T47D (cell line): Measurements from ENCODE around the gene IMPACT.
A peak's percentile ranks its signal among the peaks of the same experiment; 100 is the strongest.

Experiments
- DNase-seq, 2 experiments: peaks; one replicate each; pipeline versions ENCODE4 v3.0.0 to v3.0.0-alpha.2; 2011 to 2012; ENCODE audit warnings: low read depth in 1 of 2, low spot score in 1 of 2
- JUND ChIP-seq: IDR thresholded peaks from 2 replicates; pipeline ENCODE4 v1.6.1; 2012; ENCODE audit warnings: low read depth
- in situ Hi-C: cut with HindIII; loops from 2 replicates; pipeline ENCODE4 v1.10.0; 2016; ENCODE audit warnings: low sequenced_read_pairs, low pct_unique_long_range_greater_than_20kb

IMPACT gene

GRCh38 chr18:24470805-24471204 is 44.3 kb downstream of the IMPACT start:
- in situ Hi-C loops: no loop called here
- no peak for DNase-seq
- no peak for TF ChIP-seq JUND

GRCh38 chr18:24472591-24472990 is 46.1 kb downstream of the IMPACT start:
- DNase-seq: no peak
- in situ Hi-C loops: no loop called here
- TF ChIP-seq JUND: no peak

DNA sequence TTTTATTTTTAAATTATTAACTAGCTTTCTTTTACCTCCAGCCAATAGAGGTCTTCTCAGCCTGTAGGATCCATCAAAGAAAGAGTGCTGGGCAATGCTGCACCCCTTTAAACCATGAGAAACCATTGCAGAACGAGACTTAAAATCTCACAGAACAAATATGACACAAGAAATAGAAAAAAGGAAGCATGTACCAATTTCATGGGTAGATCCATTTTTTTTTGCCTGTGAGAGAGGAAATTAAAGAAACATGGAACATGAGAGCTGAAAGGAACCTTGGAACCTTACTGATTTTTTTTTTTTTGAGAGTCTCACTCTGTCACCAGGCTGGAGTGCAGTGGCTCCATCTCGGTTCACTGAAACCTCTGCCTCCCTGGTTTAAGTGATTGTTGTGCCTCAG is 47.9 kb downstream of the IMPACT start:
- in situ Hi-C loops: no loop called here
- DNase-seq: no peak
- TF ChIP-seq JUND: no peak

DNA sequence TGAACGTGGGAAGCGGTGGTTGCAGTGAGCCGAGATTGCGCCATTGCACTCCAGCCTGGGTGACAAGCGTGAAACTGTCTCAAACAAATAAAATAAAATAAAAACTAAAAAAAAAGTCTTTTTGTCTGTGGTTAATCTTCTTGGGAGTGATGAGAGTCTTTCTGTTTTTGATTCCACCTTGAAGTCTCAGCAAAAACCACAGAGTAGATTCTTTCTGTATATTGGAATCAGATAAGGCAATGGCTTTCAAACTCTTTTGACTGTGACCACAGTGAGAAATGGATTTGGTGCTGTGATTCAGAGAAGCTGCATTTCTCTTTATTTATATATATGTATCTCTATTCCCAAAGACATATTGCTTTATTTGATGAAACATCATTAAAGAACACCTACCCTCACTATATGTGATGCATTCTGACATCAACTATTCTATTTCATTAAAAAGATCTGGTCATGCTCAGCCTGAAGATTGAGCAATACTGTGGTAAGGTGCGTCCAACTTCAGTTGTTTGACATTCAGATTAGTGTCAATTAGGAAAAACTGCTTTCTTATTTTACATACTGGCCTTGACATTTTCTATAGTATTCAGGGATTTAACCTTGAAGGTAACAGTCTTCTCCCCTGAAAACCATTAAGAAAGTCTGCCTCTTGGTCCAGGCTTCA is 49.6 kb downstream of the IMPACT start:
- no peak for TF ChIP-seq JUND
- in situ Hi-C loops: no loop called here
- no peak for DNase-seq

GRCh38 chr18:24479371-24479770 is 52.9 kb downstream of the IMPACT start:
- no peak for TF ChIP-seq JUND
- in situ Hi-C loops: no loop called here
- DNase-seq: no peak

GRCh38 chr18:24482821-24483220 is 56.4 kb downstream of the IMPACT start:
- no peak for TF ChIP-seq JUND
- in situ Hi-C loops: no loop called here
- no peak for DNase-seq

- no peak for DNase-seq
- in situ Hi-C loops: no loop called here
- no peak for TF ChIP-seq JUND
Measured at GRCh38 chr18:24485681-24486080, 59.2 kb downstream of the IMPACT start.

- no peak for DNase-seq
- TF ChIP-seq JUND: no peak
- in situ Hi-C loops: no loop called here
Measured at GRCh38 chr18:24486684-24487083, 60.2 kb downstream of the IMPACT start.

- in situ Hi-C loops: no loop called here
- DNase-seq: peak; percentile 14 to 43
Measured at GRCh38 chr18:24488824-24489493, 62.5 kb downstream of the IMPACT start.

DNA sequence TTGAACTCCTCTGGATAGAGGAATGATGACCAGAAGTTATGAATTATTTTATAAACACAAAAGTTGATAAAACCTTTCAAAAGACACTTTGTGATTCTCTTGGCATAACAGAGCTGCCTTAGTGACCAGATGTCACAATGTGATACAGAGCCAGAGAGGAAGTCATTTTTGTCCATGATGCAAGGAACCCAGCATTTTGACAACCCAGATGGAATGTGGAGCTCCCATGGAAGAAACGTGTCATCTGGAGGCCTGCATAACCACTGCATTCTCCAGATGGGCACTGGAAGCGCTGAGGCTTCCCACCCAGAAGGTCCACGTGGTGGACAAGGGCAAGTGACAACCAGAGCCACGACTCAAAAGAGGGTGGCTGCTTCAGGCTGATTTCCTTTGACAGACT is 64.1 kb downstream of the IMPACT start:
- TF ChIP-seq JUND: no peak
- DNase-seq: no peak
- in situ Hi-C loops: no loop called here

More at GRCh38 chr18:24488824-24489493, 62.5 kb downstream of the IMPACT start:
- TF ChIP-seq JUND: no peak

DNA sequence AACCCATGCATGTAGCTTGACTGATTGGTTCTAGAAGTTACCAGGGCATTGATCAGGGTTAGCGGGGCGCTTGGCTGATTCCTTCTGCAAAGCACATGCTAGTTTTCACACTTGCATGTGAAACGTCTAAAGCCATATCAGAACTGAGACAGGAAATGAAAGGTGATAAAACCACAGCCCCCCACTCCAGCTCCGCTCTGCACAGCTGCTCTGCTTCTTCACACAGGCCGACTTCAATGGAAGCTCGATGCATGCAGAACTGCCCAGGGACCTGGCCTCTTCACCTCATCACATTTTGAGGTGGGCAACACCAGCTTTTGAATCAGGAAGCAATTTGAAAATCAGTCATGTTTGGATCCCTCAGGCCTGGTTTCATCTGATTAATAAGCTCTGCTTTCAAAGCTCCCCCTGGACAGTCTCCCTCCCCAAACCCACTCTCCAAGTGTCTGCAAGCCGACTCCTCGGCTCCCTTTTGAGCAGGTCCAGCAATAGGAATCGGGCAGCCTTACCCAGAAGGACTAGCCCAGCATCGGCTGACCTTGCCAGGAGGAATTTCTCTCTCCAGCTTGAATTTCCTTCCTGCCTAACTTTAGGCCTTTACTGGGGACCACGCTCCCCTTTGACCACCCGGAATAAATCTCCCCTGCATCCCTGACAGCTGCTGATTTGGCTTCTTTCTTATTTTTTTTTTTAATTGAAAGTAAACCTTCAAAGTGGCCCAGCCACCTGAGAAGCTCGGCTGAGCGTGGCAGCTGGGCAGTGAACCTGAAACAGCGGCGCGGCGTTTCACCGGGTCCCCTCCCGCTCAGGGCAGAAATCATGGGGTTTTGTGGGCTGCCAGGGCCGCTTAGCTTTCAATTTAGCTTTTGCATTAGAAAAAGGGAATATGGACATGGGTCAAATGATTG is 65.7 kb downstream of the IMPACT start:
- in situ Hi-C loops: no loop called here

DNA sequence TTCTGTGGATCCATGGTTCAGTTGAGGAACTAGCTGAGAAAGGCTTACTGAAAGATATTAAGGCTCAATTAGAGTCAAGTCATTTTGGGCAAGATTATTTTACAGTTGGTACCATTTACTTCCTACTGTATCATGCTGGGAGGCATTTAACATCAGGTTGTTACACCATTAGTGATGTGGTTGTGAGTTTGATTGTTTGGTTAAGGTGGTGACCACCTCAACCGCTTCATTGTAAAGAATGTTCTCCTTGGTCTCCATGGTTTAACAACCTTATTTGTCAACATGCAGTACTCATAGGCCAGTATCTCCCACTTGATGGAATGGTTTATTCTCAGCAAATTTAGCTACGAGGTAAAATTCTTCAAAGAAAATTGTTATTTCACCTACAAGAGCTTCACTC is 68.1 kb downstream of the IMPACT start:
- DNase-seq: no peak
- in situ Hi-C loops: no loop called here
- TF ChIP-seq JUND: no peak

More for the DNA sequence above, 65.7 kb downstream of the IMPACT start:
- TF ChIP-seq JUND: no peak
- DNase-seq: no peak
